Activated CD8-positive, alpha-beta memory T cell treated with anti-CD3 and anti-CD28 coated beads, Interleukin-2, amount 50 U/mL, for 24 hours (primary cell): Measurements from ENCODE around the gene SH2D7.

Experiments
- DNase-seq: peaks from one replicate; pipeline ENCODE4 v3.0.0-alpha.2; 2020; ENCODE audit errors: extremely low read depth

The SH2D7 gene

DNA sequence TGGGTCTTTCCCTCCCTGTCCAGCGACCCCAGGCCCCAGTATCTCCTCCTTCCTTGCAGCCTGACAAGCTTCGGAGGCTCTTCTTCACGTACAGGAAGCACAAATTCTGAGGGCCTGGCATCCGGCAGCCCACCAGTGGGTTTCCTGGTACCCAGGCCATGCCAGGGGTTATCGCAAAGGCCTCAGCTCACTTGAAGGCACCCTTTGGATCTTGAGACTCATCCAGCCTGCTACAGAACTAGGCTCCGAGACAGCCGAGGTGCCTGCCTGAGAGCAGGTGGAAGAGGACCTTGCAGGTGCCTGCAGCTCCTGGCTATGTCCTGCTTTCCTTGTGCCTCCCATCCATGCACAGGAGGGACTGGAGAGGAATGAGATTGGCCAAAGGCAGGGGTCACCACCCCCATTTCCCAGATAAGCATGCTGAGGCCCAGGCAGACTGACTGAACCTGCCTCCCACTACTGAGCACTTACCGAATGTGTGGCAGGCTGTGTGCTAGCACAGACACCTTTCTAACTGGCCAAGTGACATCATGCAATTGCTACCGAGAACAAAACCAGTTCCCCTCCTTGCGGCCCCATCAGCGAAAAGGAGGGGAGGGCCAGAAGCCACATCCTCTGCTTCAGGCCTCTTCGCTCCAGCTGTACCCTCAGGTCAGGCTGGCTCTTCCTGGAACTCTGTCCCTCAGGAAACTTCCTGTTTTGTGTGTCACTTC, 11.2 kb downstream of the SH2D7 start:
- DNase-seq, result peak; percentile 32

DNA sequence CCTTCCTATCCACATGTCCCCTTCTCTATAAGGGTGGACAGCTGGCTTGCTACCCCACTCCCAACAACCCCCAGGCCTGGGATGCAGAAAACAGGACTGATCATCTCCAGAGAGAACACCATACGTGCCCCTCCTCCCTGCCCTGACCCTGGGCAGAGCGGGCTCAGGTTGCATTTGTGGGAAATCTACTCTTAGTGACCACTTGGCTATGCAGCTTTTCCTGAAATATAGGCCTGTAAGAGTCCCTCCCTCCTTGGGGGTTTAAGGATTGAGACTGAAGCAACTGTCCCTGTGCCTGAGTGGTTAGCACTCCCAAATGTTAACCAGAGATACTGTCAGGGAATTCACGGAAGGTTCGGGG, 11.7 kb downstream of the SH2D7 start:
- DNase-seq, result no peak

DNA sequence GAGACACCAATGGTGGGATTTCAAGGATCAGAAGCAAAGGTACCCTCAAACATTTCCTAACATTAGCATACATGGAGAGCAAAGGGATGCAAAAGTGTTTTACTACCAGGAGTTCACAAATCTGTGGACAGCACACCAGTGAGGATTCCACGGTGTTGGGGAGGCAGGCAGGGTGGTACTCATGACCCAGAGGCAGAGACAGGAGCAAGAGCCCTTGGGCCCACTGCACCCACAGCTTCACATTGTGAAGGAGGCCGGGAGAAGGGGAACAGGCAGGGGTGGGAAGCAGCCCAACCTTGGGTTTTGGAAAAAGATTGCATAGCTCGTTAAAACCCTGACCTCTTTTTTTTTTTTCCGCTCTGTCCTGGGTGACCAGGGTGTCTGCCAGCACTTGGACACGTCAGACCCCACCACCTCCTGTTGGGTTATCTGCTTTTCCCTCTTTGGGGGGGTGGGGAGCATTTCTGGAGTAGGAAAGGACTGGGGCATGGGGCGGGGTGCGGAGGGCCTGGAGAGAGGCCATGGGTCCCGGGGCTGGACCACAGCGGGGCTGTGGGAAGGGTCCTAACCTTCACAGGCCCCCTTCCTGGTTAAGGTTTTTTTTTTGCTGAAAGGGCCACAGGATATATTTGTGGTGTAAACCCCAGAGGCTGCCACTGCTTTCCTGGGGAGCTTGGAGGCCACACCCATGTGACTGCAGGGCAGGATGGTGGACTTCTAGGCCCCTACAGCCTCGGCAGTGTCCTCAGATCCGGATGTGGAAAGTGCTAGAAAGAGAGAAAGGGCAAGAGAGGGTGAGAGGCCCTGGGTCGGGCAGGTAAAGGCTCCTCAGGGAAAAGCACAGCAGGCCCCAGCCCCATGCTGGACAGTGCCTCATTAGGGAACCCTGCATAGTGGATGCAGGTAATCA, 12.5 kb downstream of the SH2D7 start:
- DNase-seq, result no peak

DNA sequence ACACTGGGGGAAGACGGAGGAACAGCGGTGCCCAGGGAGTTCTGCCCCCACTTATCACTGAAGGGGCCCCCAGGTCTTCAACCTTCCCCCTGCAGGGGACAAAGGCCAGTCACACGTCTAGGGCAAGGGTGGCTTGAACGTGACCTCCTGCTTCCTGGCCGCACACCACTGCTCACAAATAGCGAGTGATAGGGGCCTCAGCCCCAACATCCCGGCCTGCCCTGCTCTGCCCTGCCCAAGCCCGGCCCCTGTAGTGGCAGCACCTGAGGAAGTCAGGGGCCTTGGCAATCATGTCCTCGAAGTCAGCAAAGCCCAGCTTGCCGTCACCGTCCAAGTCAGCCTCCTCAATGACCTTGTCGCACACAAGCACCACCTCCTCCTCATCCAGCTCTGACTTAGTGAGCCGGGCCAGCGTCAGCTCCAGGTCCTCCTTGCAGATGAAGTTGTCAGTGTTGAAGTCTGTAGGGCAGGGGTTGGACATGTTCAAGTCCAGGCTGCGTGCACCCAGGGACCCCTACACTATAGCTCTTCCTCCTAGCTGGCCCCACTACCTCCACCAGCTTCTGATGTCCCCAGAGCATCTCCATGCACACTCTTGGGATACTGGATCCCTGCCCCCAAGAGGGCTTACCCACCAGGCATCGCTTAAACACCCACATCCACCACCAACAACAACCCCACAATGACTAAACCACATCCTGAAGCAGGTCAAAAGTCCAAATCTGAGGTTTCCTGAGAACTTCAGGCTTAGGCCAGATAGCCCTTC, 13.3 kb downstream of the SH2D7 start:
- DNase-seq, result no peak

DNA sequence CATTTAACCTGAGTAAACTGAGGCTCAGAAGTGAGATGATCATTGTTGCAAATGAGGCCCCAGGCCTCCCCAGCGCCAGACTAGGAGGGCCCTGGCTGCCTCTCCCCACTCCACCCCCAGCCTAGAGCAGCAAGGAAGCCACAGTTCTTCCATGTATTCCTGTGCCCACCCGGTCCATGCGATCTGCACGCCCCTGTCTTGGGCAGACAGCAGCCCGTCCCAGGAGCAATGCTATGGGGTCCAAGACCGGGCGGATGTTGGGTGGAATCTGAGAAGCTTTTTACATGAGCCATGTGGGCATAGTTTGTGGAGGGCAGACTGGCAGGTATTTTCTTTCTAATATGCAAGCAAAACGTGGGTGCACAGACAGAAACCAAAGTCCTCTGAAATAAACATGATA, 15.1 kb downstream of the SH2D7 start:
- no peak for DNase-seq

DNA sequence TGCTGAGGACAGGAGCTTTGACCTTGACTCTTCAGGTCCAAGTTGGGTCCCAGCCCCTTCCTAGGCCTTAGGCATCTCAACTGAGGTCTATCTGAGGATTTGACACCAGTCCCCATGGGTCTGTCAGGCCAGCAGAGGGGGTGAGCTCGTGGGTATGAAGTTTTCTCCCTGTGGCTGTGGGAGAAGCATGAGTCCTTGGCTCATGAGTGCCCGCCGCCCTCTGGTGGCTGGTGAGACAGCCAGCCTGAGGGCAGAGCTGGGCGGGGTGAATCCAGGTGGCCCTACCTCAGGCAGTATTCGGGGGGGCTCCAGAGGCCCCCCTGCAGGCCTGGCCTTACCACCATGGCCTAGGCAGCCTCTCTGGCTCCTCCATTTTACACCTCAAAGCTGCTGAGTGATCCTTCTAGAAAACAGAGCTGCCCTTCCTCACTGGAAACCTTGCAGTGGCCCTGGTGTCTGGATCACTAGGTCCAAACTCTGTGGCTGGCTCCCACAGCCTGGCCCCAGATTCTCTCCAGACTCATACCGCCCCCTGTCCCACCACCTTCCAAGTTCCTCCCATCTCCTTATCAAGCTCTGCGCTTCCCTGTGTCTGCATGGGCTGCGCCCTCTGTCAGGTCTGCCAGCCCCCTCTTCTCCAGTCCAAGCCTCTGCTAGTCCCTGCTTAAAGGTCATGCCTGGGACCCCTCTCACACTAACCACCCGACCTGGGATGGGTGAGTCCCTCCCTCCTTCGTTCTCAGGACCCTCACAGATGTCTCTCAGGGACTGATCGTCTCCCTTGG, 16.1 kb downstream of the SH2D7 start:
- peak; percentile 46 for DNase-seq

DNA sequence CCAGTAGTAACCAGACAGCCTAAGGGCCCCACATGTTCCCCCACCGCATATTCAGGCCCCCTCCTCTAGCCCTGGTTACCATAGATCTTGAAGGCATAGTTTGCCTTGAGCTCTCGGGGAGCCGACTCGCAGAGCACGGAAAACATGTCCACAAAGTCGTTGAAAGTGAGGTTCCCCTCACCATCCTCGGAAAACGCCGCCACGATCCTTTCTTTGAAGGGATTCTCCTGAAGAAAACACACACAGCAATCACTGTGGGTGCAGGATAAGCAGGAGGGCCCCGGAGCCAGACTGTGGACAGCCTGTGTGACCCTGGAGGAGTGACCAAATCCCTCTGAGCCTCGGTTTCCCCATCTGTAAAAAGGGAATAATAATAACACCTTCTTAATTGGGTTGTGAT, 16.8 kb downstream of the SH2D7 start:
- DNase-seq, result no peak

DNA sequence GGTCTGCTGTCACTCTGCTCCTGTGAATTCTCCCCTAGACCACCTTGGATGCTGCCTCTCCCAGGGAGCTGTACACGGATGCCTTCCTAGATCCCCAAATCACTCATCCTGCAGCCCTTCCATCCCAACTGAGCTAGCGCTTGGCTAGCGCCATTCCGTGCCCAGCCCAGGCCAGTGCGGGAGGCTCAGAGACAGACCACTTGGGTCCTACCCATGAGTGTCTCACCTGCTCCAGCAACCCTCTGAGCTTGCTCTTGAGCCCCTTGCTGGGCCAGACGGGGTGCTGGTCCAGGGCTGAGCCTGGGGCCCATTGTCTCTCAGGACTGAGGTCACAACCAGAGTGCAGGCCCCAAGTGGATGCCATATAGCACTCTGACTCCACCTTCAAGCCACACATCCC, 17.7 kb downstream of the SH2D7 start:
- DNase-seq, result no peak

DNA sequence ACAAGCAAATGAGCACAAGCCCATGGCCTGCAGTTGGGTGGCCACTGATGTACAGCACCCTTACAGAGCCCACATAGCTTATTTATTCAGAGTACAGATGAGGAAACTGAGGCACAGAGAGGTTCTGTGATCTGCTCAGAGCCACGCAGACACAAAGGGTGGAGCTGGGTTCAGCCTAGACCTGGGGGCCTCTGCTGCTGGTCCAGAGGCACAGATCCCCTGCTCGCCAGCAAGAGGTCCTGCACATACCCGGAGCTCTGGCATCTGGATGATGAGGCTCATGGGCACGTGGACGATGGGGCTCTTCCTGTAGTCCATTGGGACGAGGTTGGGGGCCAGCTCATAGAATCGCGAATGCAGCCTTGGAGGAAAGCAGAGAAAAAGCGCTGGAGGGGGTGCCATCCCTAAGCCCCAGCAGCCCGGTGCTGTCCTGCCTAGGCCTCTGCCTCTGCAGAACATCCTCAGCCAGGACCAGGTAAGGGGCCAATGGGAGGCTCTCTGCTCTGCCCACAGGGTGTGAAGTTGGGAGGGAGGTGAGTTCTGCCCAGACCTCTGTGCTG, 18.6 kb downstream of the SH2D7 start:
- no peak for DNase-seq

DNA sequence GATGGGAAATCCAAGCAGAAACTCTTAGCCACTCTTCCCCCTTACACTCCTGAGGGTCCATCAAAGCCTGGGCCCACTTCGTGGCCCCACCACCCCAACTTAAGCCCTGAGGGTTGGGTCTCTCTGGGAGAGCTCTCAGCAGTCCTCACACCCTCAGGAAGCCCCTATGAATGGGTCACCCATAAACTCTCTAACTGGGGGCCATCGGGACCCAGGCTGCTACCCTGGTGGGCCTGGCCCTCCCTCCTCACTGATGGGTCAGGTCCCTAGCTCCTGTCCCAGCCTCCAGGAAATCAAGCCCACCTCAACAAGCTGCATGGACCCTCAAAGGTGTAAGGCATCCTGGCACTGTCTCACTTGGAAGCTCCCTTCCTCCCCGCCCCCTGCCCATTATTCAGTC, 19.4 kb downstream of the SH2D7 start:
- no peak for DNase-seq

DNA sequence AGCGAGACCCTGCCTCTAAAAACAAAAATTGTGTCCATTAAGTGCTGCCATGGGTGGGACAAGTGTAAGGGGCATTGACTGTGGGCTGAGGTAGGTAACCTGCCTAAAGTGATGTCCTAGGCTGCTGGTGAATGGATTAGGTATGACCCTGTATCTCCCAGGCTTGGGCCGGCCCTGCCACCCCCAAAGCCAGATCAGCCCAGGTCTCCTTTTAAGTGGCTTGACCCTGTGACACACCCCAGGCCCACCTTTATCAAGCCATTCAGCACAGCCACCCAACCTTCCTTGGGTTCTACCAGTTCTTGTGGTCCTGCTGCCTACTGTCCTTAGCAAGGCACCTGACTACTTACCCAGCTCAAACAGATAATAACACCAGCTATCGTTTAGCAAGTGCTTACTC, 20.2 kb downstream of the SH2D7 start:
- no peak for DNase-seq

DNA sequence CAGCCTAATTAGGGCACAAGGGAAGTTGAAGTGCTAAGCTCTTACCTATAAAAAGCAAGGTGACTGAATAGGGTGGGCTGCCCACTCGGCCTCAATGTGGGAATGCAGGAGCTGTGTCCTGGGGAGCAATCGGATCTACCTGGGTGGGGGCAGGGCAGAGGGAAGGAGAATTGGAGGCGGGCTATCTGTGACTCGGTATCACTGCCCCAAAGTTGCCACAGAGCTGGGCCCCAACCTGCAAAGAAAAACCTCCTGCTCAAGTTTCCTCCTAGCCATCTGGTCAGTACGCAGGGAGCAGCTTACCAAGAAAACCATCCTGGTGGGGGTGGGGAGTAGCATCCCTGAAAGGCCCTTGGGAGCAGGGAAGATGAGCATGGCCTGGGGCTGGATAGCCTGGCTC, 28.2 kb downstream of the SH2D7 start:
- no peak for DNase-seq

DNA sequence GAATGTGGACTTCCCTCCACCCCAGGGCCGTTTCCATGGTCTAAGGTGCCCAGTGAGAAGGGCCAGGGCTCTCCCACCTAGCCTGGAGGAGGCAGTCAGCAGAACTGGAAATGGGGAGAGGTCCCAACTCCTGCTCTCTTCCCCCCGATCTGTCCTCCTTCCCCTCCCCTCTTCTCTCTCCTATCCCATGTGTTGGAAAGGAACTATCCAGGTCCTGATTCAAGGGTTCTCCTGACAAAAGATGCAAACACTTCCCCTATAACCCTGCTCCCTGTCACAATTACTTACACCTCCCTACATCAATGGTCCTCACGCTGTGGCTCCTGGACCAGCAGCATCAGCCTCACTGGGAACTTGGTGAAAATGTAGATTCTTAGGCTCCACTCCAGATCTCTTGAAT, 32.9 kb downstream of the SH2D7 start:
- DNase-seq, result no peak

DNA sequence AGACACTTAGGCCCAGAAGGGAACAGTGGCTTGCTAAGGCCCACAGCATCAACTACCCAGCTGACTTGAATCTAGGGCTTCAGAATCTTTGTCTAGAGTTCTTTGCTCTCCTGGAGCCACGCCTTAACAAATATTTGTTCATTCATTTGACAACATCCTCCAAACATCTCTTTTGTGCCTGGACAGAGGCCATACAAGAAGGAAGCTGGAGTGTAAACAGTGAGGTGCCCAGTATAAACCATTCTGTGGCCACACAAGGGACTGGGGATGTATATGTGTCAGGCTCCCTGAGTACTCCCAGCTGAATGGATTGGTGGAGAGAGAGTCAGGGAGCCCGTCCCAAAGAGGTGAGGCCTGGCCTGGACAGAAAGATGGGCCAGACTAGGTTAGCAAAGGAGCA, 35.5 kb downstream of the SH2D7 start:
- no peak for DNase-seq

DNA sequence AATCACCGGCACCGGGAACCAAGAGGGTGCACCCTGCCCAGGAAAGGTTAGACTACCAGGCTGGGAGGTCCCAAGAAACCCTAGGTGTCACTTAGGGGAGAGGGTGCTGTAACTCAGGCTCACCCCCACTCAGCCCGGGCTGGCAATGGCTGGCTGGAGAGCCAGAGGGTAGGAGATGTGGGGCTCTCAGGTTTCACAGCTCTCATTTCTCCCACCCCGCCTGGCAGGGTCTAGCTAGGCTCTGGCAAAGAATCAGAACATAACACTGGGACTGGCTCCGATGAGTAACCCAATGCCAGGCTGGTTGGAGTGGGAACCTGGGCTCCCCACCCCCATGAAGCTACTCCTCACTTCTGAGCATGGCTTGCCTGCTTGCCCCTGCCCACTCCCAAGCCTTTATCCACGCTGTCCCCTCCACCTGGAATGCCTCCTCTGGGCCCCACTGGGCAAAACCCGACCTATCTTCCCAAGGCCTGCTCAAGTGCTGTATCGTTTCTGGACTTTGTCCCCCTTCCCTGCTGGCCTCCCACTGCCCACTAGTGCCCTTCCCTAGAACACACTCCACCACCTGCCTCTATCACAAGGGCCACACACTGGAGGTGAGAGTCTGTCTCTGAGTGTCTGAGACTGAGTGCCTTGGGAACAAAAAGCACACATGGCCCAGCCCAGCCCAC, 36.9 kb downstream of the SH2D7 start:
- DNase-seq, result no peak

DNA sequence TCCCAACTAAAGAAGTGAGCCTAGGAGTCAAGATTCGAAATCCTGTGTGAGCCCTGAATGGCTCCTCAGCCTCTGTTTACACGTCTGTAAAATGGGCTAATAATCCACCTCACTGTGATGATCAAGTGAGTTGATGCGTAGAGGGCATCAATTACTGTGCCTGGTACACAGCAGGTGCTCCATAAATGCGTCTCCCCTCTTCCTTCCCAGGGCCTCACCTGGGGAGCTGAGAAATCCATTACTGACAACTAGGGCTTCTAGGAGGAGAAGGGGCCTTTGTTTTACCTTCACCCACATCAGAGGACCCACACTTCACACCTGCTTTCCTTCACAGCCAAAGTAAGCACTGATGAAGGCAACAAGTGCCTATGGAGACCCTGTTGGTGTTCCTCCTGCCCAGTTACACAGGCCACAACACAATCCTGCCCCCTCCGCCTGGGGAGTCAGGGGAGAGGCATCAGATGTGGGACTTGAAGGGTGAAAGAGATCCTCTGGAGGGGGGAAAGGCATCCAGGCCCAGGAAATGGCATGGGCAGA, 37.5 kb downstream of the SH2D7 start:
- no peak for DNase-seq

DNA sequence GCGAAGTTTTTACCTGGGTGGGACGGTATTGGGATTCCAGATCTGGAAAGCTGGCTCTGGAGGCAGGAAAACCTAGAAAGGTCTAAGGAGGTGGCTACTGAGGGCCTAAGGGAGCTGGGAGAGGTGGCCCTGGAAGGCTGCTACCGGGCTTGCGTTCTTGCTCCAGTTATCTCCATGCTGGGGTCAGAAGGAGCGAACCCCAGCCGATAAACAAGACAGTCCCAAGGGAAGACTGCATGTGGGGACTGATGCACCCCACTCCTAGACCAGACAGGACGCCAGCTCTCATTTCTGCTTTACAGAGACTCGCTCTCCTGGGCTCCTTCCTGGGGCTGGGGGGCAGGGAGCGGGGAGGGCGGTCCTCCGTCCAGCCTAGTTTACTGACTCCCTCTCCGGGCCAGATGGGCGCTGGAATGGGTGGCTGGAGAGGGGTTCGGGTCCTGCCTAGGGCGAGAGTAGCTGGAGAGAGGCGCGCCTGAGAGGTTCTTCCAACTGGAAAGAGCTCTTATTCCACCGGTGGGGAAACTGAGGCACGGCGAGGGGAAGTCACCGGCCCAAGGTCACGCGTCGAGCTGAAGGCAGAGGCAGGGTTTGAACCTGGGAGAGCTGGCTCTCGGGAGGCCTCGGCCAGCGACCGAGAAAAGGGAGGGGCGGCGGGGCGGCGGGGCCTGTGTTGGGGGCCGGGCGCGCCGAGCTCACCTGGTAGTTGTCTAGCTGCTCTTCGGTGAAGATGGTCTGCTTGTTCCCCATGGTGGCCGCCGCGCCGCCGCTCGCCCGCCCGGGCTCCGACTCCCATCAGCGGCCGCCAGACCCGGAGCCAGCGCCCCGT, 38.3 kb downstream of the SH2D7 start:
- no peak for DNase-seq

DNA sequence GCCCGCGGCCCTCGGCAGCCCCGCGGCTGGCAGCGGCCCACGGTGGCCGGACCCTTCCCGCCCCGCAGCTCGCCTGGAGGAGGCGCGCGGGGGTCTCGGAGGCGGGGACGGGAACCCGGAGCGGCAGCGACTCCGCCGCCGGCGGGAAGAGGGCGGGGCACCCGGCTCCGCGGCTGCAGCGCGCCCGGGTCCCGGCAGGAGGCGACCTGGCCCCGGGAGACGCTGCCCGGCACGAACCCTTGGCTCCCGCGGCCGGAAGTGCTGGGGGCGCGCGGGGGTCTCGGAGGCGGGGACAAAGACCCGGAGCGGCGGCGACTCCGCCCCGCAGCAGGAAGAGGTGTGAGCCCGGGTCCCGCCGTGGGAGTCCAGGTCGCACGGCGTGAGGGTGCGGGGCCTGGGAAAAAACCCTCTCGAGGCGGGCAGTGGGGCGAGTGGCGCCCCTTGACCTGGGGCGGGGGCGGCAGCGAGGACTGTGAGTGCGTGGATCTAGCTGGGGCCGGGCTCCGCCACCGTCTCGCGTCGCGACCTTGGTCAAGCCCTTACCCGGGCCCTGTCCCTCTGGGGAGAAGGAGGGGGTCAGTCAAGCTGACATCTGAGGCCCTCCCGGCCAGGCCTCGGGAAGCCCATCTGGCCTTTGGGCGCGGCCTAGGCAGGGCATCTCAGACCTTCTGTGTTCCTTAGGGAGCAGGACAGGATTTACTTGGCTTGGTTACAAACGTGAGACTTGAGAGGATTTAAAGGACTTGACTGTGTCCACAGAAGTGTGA, 39.1 kb downstream of the SH2D7 start, which contains the start of gene CIB2:
TSS of gene CIB2 (minus strand) at position 151 of the 767 bp plus-strand sequence. CDS start 230 bp downstream, outside the sequence.
- peak; percentile 21 for DNase-seq

DNA sequence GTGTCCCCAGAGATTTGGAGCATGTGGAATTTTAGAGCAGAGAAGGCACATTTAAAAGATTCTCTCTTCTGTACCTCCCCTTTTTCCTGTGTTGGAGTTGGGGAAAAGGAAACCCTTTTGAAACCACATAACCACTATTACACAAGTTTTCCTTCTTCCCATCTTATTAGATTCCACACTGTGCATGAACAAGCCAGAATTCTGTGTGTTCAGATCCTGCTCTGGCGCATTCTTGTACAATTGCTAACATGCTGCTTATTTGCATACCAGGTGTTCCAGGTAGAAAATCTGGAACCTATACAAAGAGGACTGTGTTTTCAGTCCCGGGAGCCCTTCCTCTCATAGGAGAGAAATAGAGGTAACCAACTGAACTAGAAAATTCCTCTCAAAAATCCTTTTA, 41.4 kb downstream of the SH2D7 start:
- DNase-seq, result no peak
